Raji (cell line): ENCODE data around the gene PRLH.

Experiments
- POLR2A ChIP-seq: IDR thresholded peaks from 2 replicates; pipeline ENCODE4 v1.6.1; 2011; ENCODE audit warnings: low read depth, low read length, control low read depth; ENCODE audit not compliant: insufficient read depth

PRLH gene, protein sequence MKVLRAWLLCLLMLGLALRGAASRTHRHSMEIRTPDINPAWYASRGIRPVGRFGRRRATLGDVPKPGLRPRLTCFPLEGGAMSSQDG

DNA sequence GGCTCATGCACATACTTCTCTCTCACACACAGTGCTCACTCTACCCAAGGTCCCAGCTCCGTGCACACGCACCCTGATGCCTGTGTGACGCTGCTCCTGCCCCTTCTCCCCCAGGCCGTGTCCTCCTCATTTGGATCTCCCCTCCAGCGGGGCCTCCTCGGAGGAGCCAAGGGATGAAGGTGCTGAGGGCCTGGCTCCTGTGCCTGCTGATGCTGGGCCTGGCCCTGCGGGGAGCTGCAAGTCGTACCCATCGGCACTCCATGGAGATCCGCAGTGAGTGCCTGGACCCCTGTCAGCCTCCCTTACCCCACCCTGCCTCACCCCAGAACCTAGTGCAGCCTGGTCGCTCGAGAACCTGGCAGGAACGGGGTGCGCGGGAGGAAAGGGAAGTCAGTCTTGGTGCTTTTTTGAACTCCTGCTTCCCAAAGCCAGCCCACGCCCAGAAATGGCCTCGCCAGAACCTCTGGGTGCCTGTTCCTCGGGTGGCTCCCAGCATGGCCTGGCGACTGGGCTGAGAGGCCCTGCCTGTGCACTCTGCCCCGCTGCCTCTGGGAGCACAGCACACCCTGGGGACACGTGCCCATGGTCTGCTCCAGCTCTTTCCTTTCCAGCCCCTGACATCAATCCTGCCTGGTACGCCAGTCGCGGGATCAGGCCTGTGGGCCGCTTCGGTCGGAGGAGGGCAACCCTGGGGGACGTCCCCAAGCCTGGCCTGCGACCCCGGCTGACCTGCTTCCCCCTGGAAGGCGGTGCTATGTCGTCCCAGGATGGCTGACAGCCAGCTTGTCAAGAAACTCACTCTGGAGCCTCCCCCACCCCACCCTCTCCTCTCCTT, at the start of gene PRLH:
PRLH (plus strand) TSS at position 174 of the 835 bp plus-strand sequence; CDS start at position 174, 0 bp downstream.
- no peak for TF ChIP-seq POLR2A

DNA sequence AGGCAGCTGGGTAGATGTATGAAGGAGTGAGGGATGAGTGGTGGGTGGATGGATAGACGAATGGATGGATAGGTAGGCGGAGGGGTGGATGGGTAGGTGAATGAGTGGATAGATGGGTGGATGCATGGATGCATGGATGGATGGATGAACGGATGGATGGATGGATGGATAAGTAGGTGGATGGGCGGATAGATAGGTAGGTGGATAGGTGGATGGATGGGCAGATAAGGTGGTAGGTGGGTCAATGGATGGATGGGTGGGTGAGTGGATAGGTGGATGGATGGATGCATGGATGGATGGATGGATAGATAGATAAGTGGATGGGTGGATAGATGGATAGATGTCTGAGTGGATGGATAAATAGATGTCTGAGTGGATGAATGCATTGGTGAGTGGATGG, 49.2 kb upstream of the PRLH start:
- TF ChIP-seq POLR2A = no peak

DNA sequence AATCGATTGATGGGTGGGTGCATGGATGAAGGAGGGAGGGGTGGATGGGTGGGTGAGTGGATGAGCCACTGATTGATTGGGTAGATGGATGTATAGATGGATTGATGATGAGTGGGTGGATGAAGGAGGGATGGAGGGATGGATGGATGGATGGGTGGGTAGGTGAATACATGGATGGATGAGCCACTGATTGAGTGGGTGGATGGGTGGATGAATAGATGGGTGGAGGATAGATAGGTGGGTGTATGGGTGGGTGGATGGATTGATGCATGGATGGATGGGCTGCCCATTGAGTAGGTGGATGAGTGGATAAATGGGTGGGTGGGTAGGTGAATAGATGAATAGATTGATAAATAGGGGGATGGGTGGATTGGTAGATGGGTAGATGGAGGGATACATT, 48.4 kb upstream of the PRLH start:
- no peak for TF ChIP-seq POLR2A

DNA sequence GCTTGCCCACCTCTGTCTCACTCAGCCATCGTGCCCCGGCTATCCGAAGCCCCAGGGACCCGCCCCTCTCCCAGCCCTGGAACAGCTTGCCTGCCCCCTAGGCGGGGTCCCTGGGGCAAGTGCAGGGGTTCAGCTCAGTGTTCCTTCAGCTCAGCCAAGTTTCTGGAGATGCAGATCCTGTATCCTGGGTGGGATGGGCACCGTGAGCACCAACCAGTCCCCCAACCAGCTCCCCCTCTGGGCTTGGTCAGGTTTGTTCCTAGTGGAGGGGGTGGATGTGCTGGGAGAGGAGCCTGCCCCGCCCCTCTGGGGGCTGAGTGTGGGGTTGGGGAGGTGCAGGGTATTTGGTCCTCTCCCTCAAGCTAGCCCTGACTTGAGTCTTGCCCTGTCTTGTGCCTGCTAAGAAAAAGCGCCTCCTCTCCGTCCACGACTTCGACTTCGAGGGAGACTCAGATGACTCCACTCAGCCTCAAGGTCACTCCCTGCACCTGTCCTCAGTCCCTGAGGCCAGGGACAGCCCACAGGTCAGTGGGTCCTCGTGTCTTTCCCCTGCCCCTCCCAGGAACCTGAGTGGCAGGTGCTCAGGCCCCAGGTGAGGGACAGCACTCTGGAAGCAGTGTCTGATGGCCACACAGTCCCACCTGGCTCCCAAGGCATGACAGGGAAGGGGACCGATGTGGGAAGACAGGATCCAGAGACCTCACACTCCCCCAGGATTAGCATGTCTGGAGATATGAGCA, 46.7 kb upstream of the PRLH start:
- TF ChIP-seq POLR2A = no peak

DNA sequence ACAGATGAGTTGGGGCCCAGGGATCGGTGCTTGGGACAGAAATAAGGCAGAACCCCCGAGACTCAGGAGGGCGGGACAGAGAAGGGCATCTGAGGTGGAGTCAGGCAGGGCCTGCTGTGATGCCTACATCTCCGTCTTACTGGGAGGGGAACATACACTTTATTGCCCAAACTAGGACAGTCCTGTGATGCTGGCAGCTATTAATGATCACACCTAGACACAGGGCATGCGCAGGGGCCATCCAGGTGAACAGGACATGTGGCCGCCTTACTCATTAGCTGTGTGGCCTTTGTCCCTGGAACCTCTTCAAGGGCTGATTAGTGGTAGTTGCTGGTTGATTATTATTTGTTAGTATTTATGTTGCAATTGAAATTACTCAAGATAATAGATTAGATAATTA, 46.1 kb upstream of the PRLH start:
- no peak for TF ChIP-seq POLR2A

DNA sequence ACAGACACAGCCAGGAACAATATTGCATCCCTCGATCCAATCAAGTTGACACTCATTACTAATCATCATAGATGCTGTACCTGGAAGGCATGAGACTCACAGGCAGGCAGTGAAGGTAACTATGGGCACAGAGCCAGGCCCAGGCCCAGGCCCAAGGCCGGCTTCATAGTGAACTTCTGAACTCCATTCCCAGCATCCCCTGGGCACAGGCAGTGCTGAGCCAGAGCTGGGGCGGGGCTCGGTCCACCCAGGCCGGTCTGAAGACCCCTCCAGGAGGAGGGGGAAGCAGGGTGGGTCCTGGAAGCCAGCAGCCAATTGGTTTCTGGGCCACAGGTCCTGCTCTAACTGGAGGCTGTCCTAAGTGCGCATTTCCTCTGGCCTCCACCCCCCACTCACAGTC, 41.7 kb upstream of the PRLH start:
- no peak for TF ChIP-seq POLR2A

DNA sequence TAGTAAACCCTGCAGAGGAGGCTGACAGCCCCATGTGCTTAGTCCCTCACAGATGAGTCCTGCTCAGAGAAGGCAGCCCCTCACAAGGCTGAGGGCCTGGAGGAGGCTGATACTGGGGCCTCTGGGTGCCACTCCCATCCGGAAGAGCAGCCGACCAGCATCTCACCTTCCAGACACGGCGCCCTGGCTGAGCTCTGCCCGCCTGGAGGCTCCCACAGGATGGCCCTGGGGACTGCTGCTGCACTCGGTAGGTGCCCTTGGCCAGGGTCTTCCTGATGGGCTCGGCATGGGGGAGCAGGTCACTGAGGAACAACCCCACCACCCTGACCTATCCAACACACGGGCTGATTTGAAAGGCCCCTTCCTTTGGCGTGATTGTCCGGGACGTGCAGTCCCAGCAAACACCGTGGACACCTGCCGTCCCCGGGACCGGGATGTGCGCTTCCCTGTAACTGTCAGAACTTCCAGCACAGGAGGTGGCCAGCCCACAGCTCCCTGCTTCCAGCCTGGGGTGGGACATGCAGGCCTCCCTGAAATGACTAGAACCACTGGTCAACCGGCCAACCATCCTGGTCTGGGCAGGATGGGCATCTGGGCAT, 40.7 kb upstream of the PRLH start:
- no peak for TF ChIP-seq POLR2A

DNA sequence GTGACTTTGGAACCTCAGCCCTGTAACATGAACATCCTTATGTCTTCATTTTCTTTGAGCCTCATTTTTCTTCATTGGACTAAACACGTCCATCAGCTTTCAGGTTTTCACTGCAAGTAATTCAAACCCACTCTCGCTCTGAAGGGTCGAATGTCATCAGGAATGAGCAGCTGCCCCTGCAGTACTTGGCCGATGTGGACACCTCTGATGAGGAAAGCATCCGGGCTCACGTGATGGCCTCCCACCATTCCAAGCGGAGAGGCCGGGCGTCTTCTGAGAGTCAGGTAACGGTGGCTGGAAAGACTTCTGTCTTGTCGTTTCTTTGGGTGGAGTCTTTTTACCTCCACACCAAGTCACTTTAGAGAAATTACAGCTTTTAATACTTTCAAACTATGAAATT, 39.1 kb upstream of the PRLH start:
- no peak for TF ChIP-seq POLR2A

DNA sequence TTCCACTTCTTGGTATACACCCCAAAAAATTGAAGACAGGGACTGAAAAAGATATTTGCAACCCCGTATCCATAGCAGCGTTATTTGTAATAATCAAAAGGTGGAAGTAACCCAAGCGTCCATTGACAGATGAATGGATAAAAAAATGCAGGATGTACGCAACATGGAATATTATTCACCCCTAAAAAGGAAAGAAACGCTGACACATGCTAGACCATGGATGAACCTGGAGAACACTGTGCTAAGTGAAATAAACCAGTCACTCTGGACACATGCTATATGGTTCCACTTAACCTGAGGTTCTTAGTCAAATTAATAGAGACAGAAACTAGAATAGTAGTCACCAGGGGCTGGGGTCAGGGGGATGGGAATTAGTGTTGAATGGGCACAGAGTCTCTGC, 38.6 kb upstream of the PRLH start:
- no peak for TF ChIP-seq POLR2A

DNA sequence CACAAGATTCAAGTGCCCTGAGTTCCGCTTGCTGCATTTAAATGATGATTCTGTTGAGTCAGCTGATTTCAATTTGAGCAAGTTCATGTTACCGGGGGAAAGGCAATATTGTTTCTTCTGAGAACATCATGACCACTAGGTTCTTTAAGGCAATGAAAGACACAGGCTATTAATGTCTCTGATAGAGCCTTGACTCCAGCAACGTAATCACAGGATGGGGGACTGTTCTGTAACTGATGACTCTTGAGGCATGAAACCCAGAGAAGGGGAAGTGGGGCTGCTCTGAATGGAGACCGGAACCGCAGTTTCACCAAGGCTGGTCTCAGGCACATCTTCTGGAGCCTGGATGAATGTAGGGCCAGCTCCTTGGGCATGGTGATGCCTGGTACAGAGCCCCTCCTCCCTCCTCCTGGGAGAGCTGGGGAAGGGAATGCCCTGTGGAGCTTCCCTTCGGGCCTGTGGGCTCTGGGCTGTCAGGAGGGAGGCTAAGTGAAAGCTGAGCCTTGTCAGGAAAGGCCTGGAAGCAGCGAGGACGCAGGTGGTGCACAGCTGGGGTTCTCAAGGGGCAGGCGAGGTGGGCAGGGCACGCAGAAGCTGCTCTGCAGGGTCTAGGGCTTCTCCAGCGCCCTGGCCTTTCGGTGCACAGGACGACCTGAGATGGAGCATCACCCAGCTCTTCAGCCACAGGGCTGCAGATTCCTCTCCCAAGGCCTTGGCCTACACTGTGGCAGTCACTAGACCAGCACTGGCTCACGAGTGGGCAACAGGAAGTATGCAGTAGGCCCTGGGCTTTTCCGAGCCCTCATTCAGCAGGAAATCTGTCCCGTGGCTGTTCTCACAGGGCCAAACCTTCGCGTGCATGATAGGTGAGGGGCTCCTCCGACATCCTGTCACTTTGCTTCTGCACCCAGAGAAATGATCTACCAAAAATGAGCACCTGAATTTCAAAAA, 36.6 kb upstream of the PRLH start:
- no peak for TF ChIP-seq POLR2A

DNA sequence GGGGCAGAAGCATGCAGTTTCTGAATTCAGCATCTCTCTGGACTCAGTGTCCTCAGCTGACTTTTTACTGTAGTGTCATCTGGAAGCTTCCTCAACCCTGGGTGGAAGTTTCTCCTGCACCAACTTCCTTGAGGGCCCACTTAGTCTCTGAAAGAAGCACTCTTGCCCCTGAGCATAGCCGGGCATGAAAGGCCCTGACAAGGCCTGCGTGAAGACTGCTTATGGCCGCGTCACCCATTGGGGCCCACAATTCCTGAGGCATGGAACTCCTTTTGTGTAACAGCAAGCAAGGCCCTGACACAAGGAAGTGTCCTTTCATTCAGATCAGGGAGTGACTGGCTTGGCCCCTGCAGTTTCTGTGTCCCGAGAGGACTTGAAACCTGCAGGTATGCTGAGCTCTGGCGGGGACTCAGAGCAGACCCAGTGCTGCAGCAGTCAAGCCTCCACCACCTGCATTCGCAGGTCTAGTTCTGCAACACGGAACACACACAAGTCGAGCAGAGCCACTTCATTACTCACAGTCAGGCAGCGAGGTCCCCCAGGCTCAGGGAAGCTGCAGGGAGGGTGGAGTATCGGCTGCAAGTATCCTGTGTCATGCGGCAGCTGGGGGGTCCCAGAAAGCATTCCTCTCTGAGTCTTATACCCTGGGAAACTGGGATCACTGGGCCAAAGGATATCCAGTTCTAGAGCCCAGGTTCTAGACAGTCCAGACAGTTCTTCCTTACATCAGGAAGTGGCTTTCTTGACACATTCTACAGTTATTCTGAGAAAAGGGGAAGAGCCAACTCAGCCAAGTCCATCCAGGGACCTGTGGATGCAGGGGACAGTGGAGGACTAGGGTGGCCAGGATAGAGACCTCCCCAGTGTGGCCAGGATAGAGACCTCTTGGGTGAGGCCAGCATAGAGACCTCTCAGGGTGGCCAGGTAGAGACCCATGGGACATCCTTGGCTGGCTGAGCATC, 35.6 kb upstream of the PRLH start:
- no peak for TF ChIP-seq POLR2A

DNA sequence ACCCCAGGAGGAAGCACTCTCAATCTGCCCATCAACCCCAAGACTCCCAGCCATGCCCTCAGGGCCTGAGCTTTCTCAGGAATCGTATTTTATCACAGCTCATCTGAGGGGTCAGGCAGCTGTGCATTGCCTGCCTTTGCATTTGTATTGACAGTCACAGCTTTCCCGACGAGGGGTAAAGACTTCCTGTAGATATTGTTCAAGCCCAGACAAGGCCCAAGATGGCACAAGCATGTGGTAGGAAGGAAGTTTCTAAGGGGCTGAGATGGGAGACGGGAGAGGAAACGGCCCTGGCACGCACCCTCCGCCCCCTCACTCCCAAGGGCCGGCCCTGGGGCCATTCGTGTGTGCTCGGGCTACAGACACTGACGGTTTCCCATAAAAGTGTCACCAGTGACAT, 34.2 kb upstream of the PRLH start:
- no peak for TF ChIP-seq POLR2A

DNA sequence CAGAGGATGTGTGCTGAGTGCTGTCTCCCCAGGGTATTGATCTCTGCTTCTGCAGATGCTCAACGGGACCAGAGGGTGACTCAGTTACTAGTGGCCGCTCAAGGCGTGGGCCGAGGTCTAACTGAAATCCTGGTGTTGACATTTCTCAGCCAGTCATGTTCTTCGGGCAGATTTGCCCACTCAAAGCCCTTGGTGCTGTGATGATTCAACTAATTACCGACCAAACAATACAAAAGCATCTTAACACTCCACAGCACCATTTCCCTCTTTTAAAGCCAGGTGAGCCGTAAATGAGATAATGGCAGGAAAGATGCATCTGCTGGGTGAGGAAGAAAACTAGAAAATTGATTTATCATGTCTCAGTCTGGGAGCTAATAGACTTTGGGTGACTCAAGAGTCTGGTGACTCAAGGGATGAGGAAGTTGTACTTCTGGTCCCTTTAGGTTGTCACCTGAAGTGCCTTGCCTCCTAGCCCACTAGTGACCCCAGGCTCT, 32.7 kb upstream of the PRLH start:
- TF ChIP-seq POLR2A = no peak
